GM19455 (cell line): ENCODE data around the gene RAPGEF4.
"Not testable (repeated sequence)": the region's sequence is repeated elsewhere in the genome, so short reads cannot be mapped to it uniquely, and the experiment has no call there.

Source experiments
- ATAC-seq: cut with Tn5 transposase; IDR thresholded peaks from one replicate; pipeline ENCODE4 v1.9.1; 2021; ENCODE audit not compliant: unreplicated experiment

RAPGEF4 gene

DNA sequence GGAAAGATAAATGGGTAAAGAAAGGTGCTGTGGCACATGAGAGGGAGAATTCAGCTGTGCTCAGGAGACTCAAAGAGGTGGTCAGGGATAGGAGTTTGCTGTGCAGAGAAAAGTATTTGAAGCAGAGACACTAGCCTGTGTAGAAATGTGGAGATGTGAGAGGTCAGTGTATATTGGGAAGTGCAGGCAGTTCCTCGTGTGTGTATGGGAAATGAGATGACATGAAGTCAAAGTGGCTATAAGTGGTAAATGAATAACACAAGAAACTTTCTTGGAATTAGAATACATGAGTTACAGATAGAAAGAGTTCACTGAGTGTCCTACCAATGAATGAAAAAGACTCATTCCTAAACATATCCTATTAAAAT lies 351.6 kb downstream of the RAPGEF4 start:
- no peak for ATAC-seq

DNA sequence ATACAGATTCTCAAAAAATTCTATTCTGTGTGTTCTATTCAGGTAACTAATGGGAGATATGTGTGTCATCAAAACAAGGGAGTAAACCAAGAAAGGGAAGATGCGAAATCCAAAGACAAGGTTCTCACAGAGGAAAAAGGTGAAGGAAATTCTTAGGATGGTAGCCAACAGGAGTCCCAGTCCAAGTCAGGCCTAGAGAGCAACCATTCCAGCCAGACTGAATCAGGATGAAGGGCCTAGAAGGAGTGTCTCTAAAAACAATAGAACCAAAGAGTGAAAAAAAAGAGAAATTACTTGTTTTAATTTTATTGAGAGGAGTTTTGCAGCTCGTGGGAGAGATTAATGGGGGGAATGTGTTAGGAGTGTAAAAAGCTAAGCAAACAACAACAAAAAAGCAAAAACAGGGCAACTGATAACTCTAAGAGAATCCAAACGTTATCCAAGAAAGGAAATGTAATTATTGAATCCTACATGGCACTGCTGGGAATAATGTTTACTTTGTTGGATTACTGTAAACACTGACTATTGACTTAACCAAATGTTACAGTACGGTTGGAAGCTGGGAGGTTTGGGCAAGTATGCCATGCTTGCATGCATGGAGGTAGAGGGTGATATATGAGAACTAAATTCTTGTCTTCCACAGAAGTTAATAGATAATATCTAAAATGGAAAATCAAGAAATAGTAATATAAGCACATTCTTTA lies 352.3 kb downstream of the RAPGEF4 start:
- no peak for ATAC-seq

DNA sequence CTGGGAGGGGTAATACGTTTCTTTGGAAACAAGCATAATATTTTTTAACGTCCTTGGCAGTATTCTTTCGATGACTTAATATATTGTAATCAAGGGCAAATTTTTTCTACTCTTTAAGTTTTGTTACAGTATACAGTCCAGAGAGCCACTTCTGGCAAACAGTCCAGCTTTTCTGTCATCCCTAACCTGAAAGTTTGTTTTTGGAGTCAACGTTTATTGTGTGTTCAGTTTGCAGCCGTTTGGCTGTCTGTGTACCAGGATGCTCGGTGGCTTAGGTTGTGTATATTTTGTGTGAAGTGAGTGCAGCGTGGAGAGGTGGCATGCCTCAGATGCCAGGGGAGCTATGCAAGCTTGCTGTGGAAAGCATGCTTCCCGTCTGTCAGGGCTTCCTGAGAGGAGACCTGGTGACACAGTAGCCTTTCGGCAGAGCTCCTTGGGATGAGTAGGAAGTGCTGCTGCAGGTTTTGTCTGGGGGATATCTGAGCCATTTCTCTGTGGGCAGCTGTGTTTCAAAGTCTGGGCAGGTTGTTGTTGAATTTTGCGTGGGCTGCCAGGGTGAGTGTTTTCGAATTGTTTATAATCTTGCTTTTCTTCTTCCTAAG lies 354.7 kb downstream of the RAPGEF4 start:
- no peak for ATAC-seq

DNA sequence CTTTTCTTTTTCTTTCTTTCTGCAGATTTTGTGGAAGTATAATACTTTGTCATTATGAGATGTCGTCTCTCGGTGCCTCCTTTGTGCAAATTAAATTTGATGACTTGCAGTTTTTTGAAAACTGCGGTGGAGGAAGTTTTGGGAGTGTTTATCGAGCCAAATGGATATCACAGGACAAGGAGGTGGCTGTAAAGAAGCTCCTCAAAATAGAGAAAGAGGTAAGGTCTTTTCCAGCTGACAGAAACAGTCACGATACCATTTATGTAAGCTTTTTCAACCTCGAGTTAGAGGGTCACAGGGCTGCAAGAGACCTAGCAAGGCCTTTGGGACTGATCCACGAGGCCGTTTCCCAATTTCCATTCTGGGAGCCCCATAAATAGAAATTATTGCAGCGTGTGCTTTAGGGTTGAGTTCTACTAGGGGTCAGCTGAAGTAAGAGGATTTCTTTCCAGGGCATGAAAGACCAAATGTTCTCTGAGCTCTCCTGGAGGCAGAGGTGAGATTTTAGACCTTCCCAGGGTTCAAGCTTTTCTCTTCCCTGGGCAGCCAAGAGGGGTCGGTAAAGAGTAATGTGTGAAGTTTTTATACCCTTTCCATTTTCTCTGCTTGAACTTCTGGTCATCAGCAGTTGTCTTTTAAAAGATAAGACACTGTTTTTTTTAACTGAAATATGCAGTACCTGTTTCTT lies 355.5 kb downstream of the RAPGEF4 start:
- no peak for ATAC-seq

DNA sequence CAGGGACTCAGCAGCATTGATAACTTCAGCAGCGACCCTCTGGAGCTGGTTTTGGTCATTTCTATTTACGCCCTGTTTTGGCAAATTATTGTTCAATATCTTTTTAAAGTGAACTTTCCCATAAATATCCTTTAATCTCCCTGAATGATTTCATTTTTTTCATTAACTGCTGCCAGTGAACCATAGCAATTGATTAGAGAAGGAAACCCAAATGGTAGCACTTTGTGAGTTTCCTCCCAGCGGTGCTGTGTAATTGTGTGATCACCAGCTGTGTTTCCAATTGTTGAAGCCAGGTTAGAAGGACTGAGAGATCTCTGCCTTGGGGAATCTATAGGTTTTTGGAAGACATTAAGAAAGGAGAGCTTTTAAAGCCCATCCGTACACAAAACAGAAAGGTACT lies 356.3 kb downstream of the RAPGEF4 start:
- no peak for ATAC-seq

DNA sequence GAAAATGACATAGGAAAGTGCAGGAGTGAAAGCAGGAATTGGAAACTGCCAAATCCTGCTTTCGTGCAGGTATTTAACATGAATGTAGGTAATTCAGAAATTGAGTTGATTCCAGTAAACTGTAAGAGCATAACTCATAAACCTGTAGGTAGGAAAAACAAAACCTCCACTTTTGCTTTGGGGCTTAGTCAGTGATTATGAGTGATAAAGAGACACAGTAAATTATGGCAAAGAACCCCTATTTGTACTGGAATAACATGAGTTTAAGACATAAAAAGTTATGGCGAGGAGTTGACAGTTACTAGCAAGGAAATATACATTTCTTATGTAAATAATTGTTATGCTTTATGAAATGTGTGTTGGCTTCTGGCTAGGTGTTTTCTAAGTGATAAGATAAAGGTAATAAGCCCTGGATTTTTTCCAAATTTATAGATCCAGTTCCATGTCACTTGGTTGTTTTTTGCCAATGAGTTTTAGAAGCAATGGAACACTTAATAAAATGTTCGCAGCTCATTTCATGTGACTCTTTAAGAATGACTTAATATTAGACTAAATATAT lies 357.3 kb downstream of the RAPGEF4 start:
- no peak for ATAC-seq

DNA sequence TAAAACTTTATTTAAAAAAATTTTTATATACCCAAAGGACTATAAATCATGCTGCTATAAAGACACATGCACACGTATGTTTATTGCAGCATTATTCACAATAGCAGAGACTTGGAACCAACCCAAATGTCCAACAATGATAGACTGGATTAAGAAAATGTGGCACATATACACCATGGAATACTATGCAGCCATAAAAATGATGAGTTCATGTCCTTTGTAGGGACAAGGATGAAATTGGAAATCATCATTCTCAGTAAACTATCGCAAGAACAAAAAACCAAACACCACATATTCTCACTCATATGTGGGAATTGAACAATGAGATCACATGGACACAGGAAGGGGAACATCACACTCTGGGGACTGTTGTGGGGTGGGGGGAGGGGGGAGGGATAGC lies 358.0 kb downstream of the RAPGEF4 start:
- ATAC-seq: not testable (repeated sequence)

DNA sequence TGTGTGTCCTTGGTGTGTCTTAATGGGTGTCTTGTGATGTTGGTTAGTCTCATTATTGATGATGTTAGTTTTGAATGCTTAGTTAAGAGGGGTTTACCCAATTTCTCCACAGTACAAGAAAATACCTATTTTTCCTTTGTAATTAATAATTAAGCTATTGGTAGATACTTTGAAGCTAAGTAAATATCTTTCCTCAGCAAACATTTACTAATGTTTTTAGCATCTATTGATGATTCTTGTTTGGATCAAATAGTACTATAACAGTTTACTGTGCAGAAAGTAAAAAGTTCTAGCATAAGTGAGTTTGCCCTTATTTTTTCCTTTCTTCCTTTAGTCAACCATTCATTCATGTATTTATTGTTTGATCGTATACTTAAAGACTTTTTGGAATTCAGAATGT lies 359.1 kb downstream of the RAPGEF4 start:
- no peak for ATAC-seq

GRCh38 chr2:173095356-173095755 lies 359.7 kb downstream of the RAPGEF4 start:
- ATAC-seq: no peak

DNA sequence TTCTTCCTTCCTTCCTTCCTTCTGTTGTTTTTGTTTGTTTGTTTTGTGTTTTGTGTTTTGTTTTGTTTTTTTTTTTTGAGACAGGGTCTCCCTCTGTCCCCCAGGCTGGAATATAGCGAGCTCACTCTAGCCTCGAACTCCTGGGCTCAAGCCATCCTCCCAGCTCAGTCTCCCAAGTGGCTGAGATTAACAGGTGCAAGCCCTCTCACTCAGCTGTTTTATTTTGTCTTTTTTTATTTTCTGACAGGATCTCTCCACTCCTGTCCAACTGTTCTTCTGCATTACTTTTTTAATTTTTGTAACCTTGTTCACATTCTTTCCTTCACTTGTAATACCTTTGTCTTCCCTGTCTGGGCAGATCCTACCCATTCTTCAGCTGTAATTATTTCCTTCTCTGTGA lies 363.6 kb downstream of the RAPGEF4 start:
- ATAC-seq: no peak

DNA sequence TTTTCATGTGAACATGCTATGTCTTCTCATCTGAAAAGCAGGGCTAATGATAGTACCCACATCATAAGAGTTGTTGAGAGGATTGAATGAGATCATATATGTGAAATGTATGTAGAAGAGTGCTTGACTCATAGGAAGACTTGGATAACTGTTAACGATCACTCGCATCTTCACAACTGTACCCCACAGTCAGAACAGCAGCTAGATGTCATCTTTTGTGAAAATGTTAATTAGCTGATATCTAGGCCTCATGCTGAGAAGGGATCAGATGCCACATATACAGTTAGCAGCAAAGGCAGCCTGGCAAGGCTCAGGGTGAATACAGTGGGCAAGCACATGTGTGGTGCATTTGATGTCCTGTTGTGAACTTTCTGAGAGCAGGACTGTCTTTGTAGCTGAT lies 364.2 kb downstream of the RAPGEF4 start:
- no peak for ATAC-seq

- ATAC-seq: no peak
Measured at GRCh38 chr2:173101687-173102086, 366.0 kb downstream of the RAPGEF4 start.
